Measurements from ENCODE around the gene RNF111. TPM values are rescaled to one million over a fixed set of nuclear protein-coding genes. Genes with fewer than 3 reads are reported as not detected.
A peak's percentile ranks its signal among the peaks of the same experiment; 100 is the strongest.

RNF111 gene
- polyA plus RNA-seq (2012; ENCODE audit: insufficient read depth, insufficient read length), result 18.4 TPM

GRCh38 chr15:58987491-58988005 is at the start of gene RNF111:
RNF111 (plus strand) TSS chr15:58987663; CDS start chr15:59030823, 43,160 bp downstream.
- peak; percentile 97 for DNase-seq (ENCODE audit: low read depth, low spot score)
- peak within 1 kb of the TSS; percentile 92 for H3K4me3 ChIP-seq (ENCODE audit: low read length)

DNA sequence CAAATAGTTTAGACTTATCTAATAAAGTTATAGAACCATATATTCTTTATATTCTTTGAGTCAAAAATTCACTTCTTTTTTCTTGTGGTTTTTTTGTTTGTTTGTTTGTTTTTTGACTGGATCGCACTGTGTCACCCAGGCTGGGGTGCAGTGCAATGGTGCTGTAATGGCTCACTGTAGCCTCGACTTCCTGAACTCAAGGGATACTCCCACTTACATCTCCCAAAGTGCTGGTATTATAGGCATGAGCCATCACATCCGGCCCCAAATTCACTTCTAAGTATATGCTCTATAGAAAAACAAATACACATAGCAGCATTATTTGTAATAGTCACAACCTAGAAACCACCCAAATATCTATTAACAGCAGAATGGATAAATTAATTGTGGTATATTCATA is 40.3 kb upstream of the RNF111 start:
- no peak for DNase-seq (ENCODE audit: low read depth, low spot score)
- no peak overlapping the region for H3K4me3 ChIP-seq (ENCODE audit: low read length)

DNA sequence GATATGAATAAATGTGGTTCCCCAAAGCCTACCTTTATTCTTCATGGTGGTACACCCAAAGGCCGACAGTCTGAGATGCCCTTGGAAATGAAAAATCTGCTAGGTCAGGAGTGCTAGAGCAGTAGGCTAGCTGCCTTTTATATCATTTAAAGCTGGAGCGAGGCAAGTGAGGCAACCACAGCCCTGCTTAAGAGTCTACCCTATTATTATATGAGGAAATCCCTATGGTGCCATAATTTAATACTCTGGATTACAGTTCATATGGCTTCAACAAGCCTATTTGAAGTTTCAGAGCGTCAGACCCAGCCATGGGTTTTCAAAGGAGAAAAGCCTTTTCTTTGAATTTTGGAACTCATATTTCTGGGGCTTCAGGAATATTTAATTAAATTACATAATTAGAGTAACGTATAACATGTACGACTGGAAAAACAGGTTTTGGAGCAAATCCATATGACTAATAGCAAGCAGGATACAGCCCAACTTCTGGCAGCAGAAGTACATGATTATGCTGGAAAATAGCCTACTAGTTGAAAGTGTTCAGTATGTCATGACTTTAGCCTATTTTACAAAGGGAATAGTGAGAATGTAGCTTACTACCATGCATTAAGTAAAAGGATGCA is 36.0 kb upstream of the RNF111 start:
- H3K4me3 ChIP-seq (ENCODE audit: low read length), result no peak overlapping the region
- no peak for DNase-seq (ENCODE audit: low read depth, low spot score)

GRCh38 chr15:58952751-58953150 is 34.7 kb upstream of the RNF111 start:
- no peak for DNase-seq (ENCODE audit: low read depth, low spot score)
- no peak overlapping the region for H3K4me3 ChIP-seq (ENCODE audit: low read length)

GRCh38 chr15:58957101-58957973 is 30.1 kb upstream of the RNF111 start:
- DNase-seq (ENCODE audit: low read depth, low spot score), result peak; percentile 78
- no peak overlapping the region for H3K4me3 ChIP-seq (ENCODE audit: low read length)

GRCh38 chr15:58958811-58959210 is 28.7 kb upstream of the RNF111 start:
- no peak for DNase-seq (ENCODE audit: low read depth, low spot score)
- H3K4me3 ChIP-seq (ENCODE audit: low read length), result no peak overlapping the region

DNA sequence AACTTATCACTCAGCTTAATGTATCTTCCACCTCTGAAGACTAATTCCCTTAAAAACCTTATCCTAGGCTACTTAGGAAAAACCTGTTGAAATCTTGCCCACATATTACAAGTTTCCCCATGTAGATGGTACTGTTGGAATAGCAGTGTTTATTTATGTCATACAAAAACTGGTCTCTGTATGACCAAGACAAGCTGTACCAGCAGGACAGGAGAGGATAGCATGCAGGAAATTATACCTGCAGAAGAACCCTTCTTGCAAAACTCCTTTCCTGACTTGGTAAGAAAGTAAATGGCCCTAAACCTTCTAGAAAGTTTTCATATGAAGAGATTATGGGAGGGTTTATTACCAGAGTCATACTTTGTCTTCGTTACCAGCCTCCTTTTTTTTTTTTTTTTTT is 25.3 kb upstream of the RNF111 start:
- no peak for DNase-seq (ENCODE audit: low read depth, low spot score)
- no peak overlapping the region for H3K4me3 ChIP-seq (ENCODE audit: low read length)

DNA sequence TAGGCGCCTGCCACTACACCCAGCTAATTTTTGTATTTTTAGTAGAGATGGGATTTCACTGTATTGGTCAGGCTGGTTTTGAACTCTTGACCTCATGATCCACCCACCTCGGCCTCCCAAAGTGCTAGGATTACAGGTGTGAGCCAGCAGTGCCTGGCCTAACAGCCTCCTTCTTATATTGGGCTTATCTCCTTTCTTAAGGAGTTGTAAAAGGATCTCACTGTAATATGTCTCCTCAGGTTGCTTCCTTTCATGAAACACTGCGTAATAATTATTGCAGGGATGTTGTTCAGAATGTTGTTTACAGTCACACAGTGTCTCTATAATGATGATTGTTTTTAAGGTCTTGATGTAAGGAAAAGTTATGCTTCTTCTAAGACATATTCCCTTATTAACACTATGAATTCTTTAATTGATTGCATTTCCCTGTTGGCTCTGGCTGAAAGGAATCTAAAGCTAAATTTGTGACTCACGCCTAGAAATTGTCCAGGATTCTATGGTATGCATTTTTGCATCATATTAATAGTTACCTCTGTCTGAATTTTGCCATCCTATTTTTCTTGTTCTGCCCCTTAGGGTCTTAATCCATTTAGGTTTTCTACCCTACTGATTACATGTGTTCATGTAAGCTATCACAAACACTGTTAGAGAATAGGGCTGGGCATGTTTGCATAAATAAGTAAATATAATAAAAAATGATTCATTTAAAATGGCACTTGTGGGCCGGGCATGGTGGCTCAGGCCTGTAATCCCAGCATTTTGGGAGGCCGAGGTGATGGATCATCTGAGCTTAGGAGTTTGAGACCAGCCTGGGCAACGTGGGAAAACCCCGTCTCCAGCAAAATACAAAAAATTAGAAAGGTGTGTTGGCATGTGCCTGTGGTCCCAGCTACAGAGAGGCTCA is 24.5 kb upstream of the RNF111 start:
- DNase-seq (ENCODE audit: low read depth, low spot score), result no peak

GRCh38 chr15:58966698-58967097 is 20.8 kb upstream of the RNF111 start:
- H3K4me3 ChIP-seq (ENCODE audit: low read length), result no peak overlapping the region
- DNase-seq (ENCODE audit: low read depth, low spot score), result no peak

More for the DNA sequence above, 24.5 kb upstream of the RNF111 start:
- H3K4me3 ChIP-seq (ENCODE audit: low read length), result no peak overlapping the region

DNA sequence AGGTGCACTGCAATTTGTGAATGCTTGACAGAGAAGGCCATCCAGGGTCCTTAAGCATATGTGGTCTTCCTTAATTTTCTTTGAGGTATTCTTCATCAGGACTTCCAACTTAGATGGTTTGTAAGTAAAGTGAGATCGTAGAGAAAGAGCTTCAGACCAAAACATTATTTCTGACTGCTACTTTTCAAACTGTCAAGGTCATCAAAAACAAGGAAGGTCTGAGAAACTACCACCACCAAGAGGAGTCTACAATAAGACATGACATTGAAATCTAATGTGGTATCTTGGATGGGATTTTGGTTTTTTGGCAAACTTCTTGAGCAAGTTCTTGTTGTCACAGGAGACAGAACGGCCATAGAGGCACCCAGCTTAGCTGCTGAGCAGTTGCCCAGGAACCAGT is 20.0 kb upstream of the RNF111 start:
- DNase-seq (ENCODE audit: low read depth, low spot score), result no peak
- no peak overlapping the region for H3K4me3 ChIP-seq (ENCODE audit: low read length)

DNA sequence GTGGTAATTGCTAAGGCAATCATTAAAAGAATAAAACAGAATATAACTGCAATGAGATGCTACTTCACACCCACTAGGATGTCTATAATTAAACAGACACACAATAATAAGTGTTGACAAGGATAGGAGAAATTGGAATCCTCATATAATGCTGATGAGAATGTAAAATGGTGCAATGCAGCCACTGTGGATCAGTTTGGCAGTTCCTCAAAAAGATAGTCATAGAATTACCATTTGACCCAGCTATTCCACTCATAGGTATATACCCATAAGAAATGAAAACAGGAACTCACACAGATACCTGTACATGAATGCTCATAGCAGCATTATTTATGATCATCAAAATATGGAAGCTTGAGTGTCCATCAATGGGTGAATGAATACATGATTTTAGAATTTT is 9.6 kb upstream of the RNF111 start:
- no peak overlapping the region for H3K4me3 ChIP-seq (ENCODE audit: low read length)
- DNase-seq (ENCODE audit: low read depth, low spot score), result no peak

DNA sequence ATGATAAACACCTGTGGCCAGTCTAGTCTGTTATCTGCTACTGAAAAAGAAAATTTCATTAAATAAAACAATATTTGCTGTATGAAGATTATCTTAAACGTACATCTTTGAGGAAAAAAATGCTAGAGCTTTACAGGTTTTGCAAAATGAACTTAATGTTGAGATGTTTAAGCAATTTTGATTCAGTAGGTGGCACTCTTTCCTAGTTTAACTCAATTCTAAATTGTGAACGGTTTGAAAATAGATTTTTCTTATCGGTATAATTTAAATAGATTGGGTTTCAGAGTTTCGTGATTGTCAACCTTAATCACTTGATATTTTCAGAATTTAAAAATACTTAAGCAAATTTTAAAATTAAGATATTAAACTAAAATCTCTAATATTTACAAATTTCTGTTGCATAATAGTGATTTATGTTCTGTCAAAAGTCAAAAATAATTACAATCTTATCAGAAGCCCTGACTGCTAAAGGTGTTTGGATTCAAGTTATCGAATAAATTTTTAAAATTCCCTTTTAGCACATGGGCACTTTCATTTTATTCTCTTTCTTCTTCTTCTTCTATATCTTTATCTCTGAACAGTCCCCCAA is 7.0 kb upstream of the RNF111 start:
- peak; percentile 65 for DNase-seq (ENCODE audit: low read depth, low spot score)
- H3K4me3 ChIP-seq (ENCODE audit: low read length), result no peak overlapping the region

DNA sequence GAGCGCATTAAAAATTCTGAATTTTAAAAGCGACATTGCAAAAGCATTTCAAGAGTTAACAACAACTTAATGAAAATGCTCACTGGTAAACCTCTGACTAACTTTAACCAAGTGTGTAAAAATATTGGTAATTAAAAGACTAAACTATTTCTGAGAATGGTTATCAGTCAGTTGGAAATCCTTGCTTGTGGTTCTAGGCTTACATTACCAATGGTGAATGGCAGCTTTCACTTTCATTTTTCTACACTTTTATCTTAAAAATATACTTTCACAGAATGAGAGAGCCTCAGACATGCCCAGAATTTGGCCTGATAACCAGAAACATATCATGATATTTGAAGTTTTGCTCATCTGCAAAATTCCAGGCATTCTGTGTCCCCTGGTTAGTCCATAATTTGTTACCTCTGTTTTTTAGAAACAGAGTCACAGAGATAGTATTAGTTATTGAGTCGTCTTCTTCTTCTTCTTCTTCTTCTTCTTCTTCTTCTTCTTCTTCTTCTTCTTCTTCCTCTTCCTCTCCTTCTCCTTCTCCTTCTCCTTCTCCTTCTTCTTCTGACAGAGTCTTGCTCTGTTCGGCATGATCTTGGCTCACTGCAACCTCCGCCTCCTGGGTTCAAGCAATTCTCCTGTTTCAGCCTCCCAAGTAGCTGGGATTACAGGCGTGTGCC is 5.5 kb upstream of the RNF111 start:
- no peak overlapping the region for H3K4me3 ChIP-seq (ENCODE audit: low read length)
- peak; percentile 46 for DNase-seq (ENCODE audit: low read depth, low spot score)

- no peak for DNase-seq (ENCODE audit: low read depth, low spot score)
- no peak overlapping the region for H3K4me3 ChIP-seq (ENCODE audit: low read length)
These were observed 4.2 kb upstream of the RNF111 start for GRCh38 chr15:58983261-58983660.

- DNase-seq (ENCODE audit: low read depth, low spot score), result no peak
- H3K4me3 ChIP-seq (ENCODE audit: low read length), result no peak overlapping the region
These were observed 2.0 kb upstream of the RNF111 start for GRCh38 chr15:58985443-58985842.

- no peak for DNase-seq (ENCODE audit: low read depth, low spot score)
- H3K4me3 ChIP-seq (ENCODE audit: low read length), result peak overlapping the region; percentile 92
These were observed 427 bp upstream of the RNF111 start for GRCh38 chr15:58987036-58987435.

DNA sequence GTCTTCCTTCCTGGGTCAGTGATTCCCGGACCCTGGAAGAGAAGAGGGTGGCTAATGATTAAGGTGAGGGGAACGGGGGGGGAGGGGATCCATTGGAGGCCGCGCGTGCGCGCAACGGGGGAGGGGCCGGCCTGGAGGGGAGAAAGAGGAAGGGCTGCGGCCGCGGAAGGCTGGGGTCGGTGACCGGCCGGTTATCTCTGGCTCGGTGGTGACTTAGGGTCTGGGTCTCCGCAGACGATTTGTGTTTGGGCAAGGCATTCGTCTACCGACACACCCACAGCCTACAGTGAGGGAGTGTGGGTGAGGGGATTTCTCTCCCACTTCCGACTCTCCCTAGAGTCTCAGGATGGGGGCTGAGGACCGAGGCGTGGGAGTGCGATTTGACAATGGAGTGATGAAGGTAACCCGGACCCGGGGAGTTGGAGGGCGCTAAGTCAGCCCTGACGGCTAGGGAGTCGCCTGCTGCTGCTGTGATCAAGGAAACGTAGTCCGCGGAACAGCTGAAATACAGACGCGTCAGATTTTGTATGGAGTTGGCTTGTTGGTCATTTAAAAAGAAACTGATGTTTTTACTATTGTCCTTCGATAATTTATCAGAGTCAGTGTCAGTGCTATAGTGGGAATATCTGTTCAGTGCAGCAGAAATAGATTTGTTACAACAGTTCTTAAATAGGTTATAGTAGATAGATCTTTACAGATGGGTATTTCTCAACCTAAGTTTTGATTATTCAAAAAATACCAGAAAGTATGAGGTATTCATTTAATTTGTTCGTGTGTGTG is 733 bp downstream of the RNF111 start:
- DNase-seq (ENCODE audit: low read depth, low spot score), result peak; percentile 22
- peak overlapping the region; percentile 92 for H3K4me3 ChIP-seq (ENCODE audit: low read length)

GRCh38 chr15:58992181-58992580 is 4.7 kb downstream of the RNF111 start:
- no peak overlapping the region for H3K4me3 ChIP-seq (ENCODE audit: low read length)
- DNase-seq (ENCODE audit: low read depth, low spot score), result no peak
